ENCODE results near the gene DPH6.

GRCh38 chr15:35455201-35455600 lies 90.8 kb downstream of the DPH6 start:
- TF ChIP-seq SP1 (CRISPR knock-in tag; conservative IDR thresholded peaks at IDR 0.05) (no peak), NFYB (CRISPR knock-in tag; conservative IDR thresholded peaks at IDR 0.05; ENCODE audit: low read depth) (no peak), JAZF1 (CRISPR knock-in tag; IDR thresholded peaks at IDR 0.05) (no peak), CTCF (IDR thresholded peaks at IDR 0.05) (no peak), ZNF281 (CRISPR knock-in tag; IDR thresholded peaks at IDR 0.05) (no peak), NFE2L1 (CRISPR knock-in tag; IDR thresholded peaks at IDR 0.05) (no peak), E2F5 (CRISPR knock-in tag; IDR thresholded peaks at IDR 0.05) (no peak), FOXP4 (CRISPR knock-in tag; IDR thresholded peaks at IDR 0.05) (no peak), IRF2 (CRISPR knock-in tag; IDR thresholded peaks at IDR 0.05; ENCODE audit: borderline replicate concordance, low read depth) (no peak), ZNF263 (CRISPR knock-in tag; IDR thresholded peaks at IDR 0.05; ENCODE audit: low read depth) (no peak), MAX (CRISPR knock-in tag; IDR thresholded peaks at IDR 0.05) (no peak), TCF7 (CRISPR knock-in tag; IDR thresholded peaks at IDR 0.05; ENCODE audit: low read depth) (no peak), SMAD4 (CRISPR knock-in tag; IDR thresholded peaks at IDR 0.05) (no peak), USF1 (CRISPR knock-in tag; IDR thresholded peaks at IDR 0.05) (no peak)
